Measurements from ENCODE around the gene SORL1.

- TF ChIP-seq CTCF (IDR thresholded peaks at IDR 0.05): no peak
- no peak for TF ChIP-seq POLR2A (IDR thresholded peaks at IDR 0.05)
- TF ChIP-seq EP300 (IDR thresholded peaks at IDR 0.05): no peak
- no peak for TF ChIP-seq POLR2AphosphoS5 (IDR thresholded peaks at IDR 0.05)
Measured at GRCh38 chr11:121431820-121432526, 20.1 kb upstream of the SORL1 start.

Measured in suprapubic skin (tissue), 4 donors.